SKM-1 treated with dmso at 0.1 percent for 144 hours (cell line): ENCODE data around the gene TRIM25.

Source experiments
- DNase-seq: peaks from one replicate; lab custom pipeline; 2025; ENCODE audit not compliant: unreplicated experiment; lab: John Stamatoyannopoulos, UW

The TRIM25 gene

DNA sequence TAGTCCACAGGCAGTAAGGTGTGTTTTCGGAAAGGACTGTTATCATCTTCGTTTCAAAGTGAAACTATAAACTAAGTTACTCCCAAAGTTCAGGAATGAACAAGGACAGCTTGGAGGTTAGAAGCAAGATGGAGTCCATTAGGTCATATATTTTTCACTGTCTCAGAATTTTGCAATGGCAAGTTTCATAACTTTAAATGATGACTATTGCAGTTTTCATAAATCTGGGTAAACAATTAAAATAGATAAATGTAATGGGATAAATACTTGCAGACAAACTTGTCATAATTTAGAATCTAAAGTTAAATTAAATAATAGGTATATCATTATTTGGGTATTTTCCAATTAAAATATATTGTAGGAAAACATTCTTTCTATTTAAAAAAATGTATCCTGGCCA is 14.7 kb upstream of the TRIM25 start:
- no peak for DNase-seq

DNA sequence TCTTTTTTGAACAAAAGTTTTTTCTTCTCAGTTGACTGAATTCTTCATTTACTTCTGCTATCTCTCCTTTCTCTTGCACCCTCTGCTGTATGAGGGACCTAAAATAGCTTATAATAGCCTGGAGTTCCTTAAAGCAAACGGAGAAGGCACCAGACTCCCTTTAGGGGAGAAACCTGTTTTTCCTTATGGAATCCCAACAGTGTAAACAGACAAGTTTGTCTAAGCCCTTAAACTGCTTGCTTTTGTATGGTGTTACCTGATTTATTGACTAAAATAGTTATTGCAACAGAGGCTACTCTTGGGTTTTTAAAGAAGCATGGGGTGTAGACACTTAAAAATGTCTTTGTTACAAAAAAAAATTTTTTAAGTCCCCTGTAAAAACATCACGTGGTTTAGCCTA is 12.9 kb upstream of the TRIM25 start:
- no peak for DNase-seq

DNA sequence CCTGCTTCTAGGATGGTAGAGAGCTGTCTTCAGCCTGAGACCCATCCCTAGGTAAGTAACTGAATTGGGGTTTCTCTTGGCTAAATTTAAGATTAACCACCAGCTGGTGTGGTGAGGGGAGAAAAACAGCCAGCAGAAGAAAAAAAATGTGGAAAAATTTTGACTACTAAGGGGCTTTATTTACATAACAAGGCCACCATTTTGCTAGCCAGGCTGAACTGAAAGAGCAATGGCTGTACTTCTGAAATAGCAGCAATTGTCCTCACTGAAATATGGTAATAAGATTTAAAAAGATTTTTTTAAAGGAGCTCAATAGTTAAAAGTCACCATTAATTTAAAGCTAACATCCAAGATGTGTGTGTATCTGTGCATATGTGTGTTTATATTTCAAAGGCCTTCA is 12.4 kb upstream of the TRIM25 start:
- DNase-seq = no peak

DNA sequence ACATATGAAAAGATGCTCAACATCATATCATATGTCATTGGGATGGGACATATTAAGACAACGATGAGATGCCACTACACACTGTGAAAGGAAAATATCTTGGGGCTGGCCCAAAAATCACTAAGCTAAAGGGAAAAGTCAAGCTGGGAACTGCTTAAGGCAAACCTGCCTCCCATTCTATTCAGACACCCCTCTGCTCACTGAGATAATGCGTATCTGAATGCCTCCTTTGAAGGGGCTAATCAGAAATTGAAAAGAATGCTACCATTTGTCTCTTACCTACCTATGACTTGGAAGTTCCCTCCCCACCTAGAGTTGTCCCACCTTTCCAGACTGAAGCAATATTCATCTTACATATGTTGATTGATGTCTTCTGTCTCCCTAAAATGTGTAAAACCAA is 11.2 kb upstream of the TRIM25 start:
- no peak for DNase-seq

DNA sequence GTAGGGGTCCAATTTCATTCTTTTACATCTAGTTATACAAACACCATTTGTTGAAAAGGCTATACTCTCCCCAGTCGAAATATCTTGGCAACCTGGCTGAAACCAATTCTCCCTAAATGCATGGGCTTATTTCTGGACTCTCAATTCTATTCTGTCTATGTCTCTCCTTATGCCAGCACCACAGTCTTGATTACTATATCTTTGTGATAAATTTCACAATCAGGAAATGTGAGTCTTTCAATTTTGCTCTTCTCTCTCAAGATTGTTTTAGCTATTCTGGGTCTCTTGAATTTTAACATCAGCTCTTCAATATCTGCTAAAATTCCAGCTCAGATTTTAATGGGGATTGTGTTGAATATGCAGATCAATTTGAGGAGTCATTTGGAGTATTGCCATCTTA is 5.9 kb upstream of the TRIM25 start:
- no peak for DNase-seq

GRCh38 chr17:56918916-56919315 is 5.1 kb upstream of the TRIM25 start:
- DNase-seq = peak; percentile 87

- DNase-seq = no peak
These were observed 3.9 kb upstream of the TRIM25 start for GRCh38 chr17:56917559-56918296.

- no peak for DNase-seq
These were observed 878 bp upstream of the TRIM25 start for GRCh38 chr17:56914581-56915273.

- no peak for DNase-seq
These were observed 439 bp downstream of the TRIM25 start for GRCh38 chr17:56913353-56913866.

- no peak for DNase-seq
These were observed 893 bp downstream of the TRIM25 start for GRCh38 chr17:56913000-56913311.

DNA sequence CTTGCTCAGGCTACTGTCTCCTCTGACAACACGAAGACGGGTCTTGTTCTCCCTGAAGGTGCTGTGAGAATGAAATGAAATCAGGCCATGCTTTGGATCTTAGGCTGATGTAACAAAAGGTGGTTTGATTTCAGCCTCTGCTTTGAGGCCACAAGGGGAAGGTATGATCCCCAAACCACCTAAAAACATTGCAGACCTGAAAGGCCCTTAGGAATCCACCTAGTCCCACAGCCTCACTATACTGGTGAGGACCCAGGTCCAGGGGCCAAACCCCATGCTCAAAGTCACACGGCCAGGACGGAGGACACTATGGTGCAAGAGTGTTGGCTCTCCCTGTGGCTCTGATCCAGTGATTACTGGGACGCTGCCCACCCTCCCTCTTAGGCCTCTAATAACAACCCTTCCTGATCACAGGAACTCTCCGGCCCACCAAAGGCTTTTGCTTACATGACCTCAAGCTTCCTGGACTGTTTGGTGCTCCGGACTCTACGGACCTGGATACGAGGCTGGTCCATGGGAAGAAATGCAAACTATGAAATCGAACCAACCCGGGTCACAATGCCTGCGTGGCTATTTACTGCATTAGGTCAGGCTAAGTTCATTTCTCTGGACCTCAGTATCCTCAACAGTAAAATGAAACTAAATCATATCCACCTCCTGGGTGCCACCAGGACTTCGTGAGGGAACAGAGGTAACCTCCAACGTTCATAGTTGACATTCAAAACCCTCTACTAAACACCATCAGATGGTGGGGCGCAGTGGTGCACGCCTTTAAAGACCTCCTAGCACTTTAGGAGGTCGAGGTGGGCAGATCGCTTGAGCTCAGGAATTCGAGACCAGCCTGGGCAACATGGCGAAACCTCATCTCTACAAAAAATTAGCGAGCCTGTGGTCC is 1.5 kb downstream of the TRIM25 start:
- no peak for DNase-seq

- no peak for DNase-seq
These were observed 3.2 kb downstream of the TRIM25 start for GRCh38 chr17:56910509-56911235.

GRCh38 chr17:56909742-56910508 is 3.9 kb downstream of the TRIM25 start:
- no peak for DNase-seq

GRCh38 chr17:56908001-56908542 is 5.8 kb downstream of the TRIM25 start:
- DNase-seq = peak; percentile 28

DNA sequence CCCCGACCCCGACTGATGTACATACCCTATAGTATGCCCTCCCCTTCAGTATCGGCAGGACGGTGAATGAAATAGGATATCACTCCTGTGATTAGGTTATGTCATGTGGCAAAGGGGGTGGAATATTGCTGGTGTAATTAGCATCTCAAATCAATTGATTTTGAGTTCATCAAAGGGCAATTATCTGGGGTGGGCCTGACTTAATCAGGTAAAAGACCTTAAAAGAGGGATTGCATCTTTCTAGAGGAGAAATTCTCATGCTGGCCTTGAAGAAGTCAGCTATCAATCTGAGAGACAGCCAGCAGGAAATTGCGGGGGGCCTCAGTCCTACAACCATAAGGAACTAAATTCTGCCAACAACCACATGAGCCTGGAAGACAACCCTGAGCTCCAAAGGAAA is 10.3 kb downstream of the TRIM25 start:
- DNase-seq = no peak

DNA sequence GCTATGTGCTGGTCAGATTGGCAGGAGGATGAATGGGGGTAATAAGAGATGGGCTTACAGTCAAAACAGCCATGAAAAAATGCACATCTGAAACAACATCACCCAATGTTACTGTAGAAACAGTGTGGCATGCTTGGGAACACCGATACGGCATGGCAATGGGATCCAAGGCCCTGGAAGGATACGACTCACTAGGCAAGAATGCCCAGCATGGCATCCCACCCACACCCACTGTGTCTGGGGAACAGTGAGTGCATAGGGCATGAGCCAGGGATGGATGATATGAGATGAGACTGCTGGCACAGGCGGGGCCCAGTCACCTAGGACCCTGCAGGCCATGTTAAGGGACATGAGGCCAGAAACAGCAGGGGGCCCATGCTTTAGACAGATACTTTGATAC is 11.5 kb downstream of the TRIM25 start:
- no peak for DNase-seq

DNA sequence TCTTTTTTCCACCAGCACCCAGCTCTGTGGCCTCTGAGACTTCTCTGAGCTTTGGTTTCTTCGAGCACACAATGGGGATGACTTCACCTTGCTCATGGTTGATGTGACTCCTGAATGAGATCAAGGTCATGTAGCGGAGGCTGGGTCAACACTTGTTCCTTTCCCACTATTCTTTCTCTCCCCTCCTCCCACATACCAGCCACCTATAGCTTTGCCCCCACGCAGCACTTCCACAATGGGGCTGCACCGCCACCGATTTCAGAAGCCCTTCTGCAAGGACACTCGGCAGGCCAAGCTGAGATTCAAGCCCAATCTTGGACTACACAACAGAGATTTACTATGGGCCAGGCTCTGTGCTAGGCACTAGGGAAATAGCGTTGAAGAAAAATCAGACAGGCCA is 14.4 kb downstream of the TRIM25 start:
- no peak for DNase-seq

DNA sequence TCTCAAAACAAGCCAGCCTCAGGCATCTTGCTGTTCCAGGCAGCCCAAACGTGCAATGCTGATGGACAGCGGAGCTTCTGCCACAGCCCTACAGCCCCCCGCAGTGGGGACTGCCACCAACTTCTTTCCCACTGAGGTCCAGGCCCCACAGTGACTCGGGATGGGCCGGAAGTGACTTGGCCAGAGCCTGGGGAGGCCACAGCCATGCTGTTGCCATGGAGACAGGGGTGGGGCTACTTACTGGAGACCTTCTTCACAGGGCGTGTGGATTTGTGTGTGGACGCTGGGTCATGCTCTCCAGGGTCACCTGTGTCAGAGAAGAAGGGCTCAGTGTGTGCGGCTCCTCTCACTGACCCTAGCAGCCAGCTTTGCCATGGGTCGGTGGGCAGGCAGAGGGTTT is 15.0 kb downstream of the TRIM25 start:
- DNase-seq = no peak

DNA sequence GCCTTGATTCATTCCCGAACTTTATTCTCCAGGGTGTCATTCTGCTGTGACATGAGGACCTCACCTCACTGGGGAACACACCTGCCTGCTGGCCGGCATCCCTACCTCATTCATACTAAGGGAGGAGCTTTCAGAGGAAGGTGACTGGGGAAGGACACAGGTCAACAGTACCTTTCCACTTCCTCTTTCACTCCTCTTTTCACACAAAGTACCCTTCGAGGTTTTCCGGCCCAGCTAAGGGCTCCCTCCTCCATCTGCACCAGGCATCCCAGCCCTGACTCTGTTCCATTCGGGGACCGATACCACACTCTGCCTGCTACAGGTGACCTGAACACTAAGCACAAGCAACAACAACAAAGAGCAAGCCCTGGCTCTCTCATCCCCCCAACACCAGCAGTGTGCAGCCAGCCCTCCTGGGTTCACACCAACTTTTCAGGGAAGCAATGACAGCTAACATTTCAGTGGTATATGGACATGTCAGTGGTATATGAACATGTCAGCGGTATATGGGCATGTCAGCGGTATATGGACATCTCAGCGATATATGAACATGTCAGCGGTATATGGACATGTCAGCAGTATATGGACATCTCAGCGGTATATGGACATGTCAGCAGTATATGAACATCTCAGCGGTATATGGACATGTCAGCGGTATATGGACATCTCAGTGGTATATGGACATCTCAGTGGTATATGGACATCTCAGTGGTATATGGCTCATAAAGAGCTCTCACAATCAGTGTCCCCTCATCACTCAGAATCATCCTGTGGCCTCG is 16.0 kb downstream of the TRIM25 start:
- DNase-seq = no peak
